Caco-2 (cell line): ENCODE results near the gene AQP12A. TPM values are rescaled to one million over a fixed set of nuclear protein-coding genes. Genes with fewer than 3 reads are reported as not detected.
A peak's percentile ranks its signal among the peaks of the same experiment; 100 is the strongest.

Experiments
- BruUV-seq: library from RNA; stranded (reverse); fragments of 400-500 nt; replicated peaks from 2 replicates; lab custom pipeline; 2021; lab: Mats Ljungman, UMichigan
- CTCF ChIA-PET: fragments of 300-600 bp; sonication (Branson Sonifier 250); formaldehyde crosslinking; loops from one replicate; lab custom pipeline; 2022; ENCODE audit warnings: antibody characterized with exemption; lab: Charles Lee
- POLR2A ChIA-PET: fragments of 300-600 bp; sonication (Branson Sonifier 250); formaldehyde crosslinking; loops from one replicate; lab custom pipeline; 2022; ENCODE audit warnings: antibody characterized with exemption; lab: Charles Lee
- DNase-seq, 2 experiments: peaks; one replicate each; pipeline versions ENCODE4 v3.0.0 to v3.0.0-alpha.2; 2020 to 2022
- H3K27me3 ChIP-seq: replicated peaks from 2 replicates; pipeline ENCODE4 v1.6.0; 2011; ENCODE audit warnings: low read length; ENCODE audit not compliant: control insufficient read depth, insufficient read depth
- H3K36me3 ChIP-seq: 2 replicates; pipeline ENCODE4 v1.5.1; 2011; ENCODE audit warnings: low read length; ENCODE audit not compliant: control insufficient read depth, insufficient read depth
- H3K4me1 ChIP-seq: fragments of 250-450 bp; sonication (Bioruptor Pico); 2 replicates; pipeline ENCODE4 v1.5.1; 2020; ENCODE audit warnings: mild to moderate bottlenecking
- H3K4me3 ChIP-seq: 2 replicates; pipeline ENCODE4 v1.5.1; 2011; ENCODE audit warnings: low read depth, mild to moderate bottlenecking, control low read depth, low read length
- H3K9me3 ChIP-seq: fragments of 250-450 bp; sonication (Bioruptor Pico); 2 replicates; pipeline ENCODE4 v1.5.1; 2020; ENCODE audit warnings: mild to moderate bottlenecking, moderate library complexity
- H3K27ac Mint-ChIP-seq: one replicate; pipeline ENCODE4 v1.8.0; 2022; ENCODE audit warnings: mixed read lengths; ENCODE audit not compliant: unreplicated experiment
- H3K27me3 Mint-ChIP-seq: one replicate; pipeline ENCODE4 v1.8.0; 2022; ENCODE audit warnings: mixed read lengths; ENCODE audit not compliant: insufficient read depth, unreplicated experiment
- H3K36me3 Mint-ChIP-seq: one replicate; pipeline ENCODE4 v1.8.0; 2022; ENCODE audit warnings: mild to moderate bottlenecking, mixed read lengths; ENCODE audit not compliant: insufficient read depth, unreplicated experiment
- H3K4me1 Mint-ChIP-seq: one replicate; pipeline ENCODE4 v1.8.0; 2022; ENCODE audit warnings: low read depth, mixed read lengths; ENCODE audit not compliant: unreplicated experiment
- H3K4me3 Mint-ChIP-seq: one replicate; pipeline ENCODE4 v1.8.0; 2022; ENCODE audit warnings: mild to moderate bottlenecking, moderate library complexity, mixed read lengths; ENCODE audit not compliant: unreplicated experiment
- H3K9me3 Mint-ChIP-seq: one replicate; pipeline ENCODE4 v1.8.0; 2022; ENCODE audit warnings: mixed read lengths; ENCODE audit not compliant: unreplicated experiment
- CTCF ChIP-seq, 2 experiments: fragments of 200-600 bp in 1 of 2; IDR thresholded peaks; 1 replicate in 1 of 2; 2 replicates in 1 of 2; pipeline versions ENCODE4 v1.5.1 to v1.8.0; 2011 to 2022; ENCODE audit warnings: antibody characterized with exemption in 1 of 2, control low read depth in 1 of 2, inconsistent platforms in 1 of 2, low read depth in 1 of 2, low read length in 1 of 2, mild to moderate bottlenecking in 1 of 2, moderate library complexity in 1 of 2; ENCODE audit not compliant: insufficient read depth in 1 of 2, severe bottlenecking in 1 of 2, unreplicated experiment in 1 of 2
- intact Hi-C: fragments of 100-400 bp; cut with micrococcal nuclease; formaldehyde crosslinking; loops from one replicate; pipeline ENCODE4 v1.10.0; 2022; ENCODE audit not compliant: unreplicated experiment
- total RNA-seq: library from RNA; stranded (reverse); gene quantifications from 2 replicates; pipeline ENCODE4 v1.2.3, GENCODE V29; 2022

The AQP12A gene
- total RNA-seq, 1 experiment from 2014 or later, result not detected

- intact Hi-C loops, result no loop called here
- Histone ChIP-seq H3K9me3 (no peaks in the 10 kb centered on the region), H3K27me3 (no peaks in the 10 kb centered on the region), H3K4me3 (no peak overlapping the region), H3K4me1 (no peaks in the 10 kb centered on the region), H3K36me3 (no peaks in the 10 kb centered on the region)
- BruUV-seq, result no TSS peak
- H3K9me3 Mint-ChIP-seq, result no peaks in the 10 kb centered on the region
- no peak for TF ChIP-seq CTCF (IDR thresholded peaks at IDR 0.05; ENCODE audit: insufficient read depth in 1 of 2, low read depth in 1 of 2, low read length in 1 of 2, severe bottlenecking in 1 of 2, unreplicated experiment in 1 of 2)
- H3K4me1 Mint-ChIP-seq, result no peaks in the 10 kb centered on the region
- H3K27me3 Mint-ChIP-seq, result peaks cover 3% of the 10 kb centered on the region
- no peaks in the 10 kb centered on the region for H3K36me3 Mint-ChIP-seq
- ChIA-PET POLR2A (no interaction called here), CTCF (interaction anchor here (0.8 to 1.3 kb wide), 2 partner anchors 8 to 125 kb away, joined by 3 to 5 read pairs; no protein-coding TSS in a partner anchor)
- peak in 1 of 2 experiments; percentile 16 for DNase-seq
- no peak overlapping the region for H3K27ac Mint-ChIP-seq
- H3K4me3 Mint-ChIP-seq, result no peak overlapping the region
Measured at GRCh38 chr2:240714747-240715725, 23.4 kb downstream of the AQP12A start.

GRCh38 chr2:240716130-240716798, 24.6 kb downstream of the AQP12A start:
- intact Hi-C loops, result no loop called here
- Histone ChIP-seq H3K36me3 (no peaks in the 10 kb centered on the region), H3K4me3 (no peak overlapping the region), H3K9me3 (no peaks in the 10 kb centered on the region), H3K27me3 (no peaks in the 10 kb centered on the region), H3K4me1 (no peaks in the 10 kb centered on the region)
- POLR2A ChIA-PET, result no interaction called here
- Mint-ChIP-seq H3K9me3 (no peaks in the 10 kb centered on the region), H3K4me1 (no peaks in the 10 kb centered on the region), H3K36me3 (no peaks in the 10 kb centered on the region), H3K27ac (no peak overlapping the region), H3K4me3 (no peak overlapping the region), H3K27me3 (peaks cover 3% of the 10 kb centered on the region)
- CTCF ChIA-PET, result interaction anchor here (0.5 kb wide), 1 partner anchor 362 kb away, joined by 3 read pairs; no protein-coding TSS in a partner anchor
- no peak for TF ChIP-seq CTCF (IDR thresholded peaks at IDR 0.05; ENCODE audit: insufficient read depth in 1 of 2, low read depth in 1 of 2, low read length in 1 of 2, severe bottlenecking in 1 of 2, unreplicated experiment in 1 of 2)
- BruUV-seq, result no TSS peak
- DNase-seq, result no peak

- POLR2A ChIA-PET, result no interaction called here
- H3K9me3 Mint-ChIP-seq, result no peaks in the 10 kb centered on the region
Measured at GRCh38 chr2:240717181-240717641, 25.5 kb downstream of the AQP12A start.

More at GRCh38 chr2:240717181-240717641, 25.5 kb downstream of the AQP12A start:
- Histone ChIP-seq H3K9me3 (no peaks in the 10 kb centered on the region), H3K36me3 (no peaks in the 10 kb centered on the region), H3K27me3 (no peaks in the 10 kb centered on the region), H3K4me1 (no peaks in the 10 kb centered on the region), H3K4me3 (no peak overlapping the region)
- no peak for DNase-seq
- BruUV-seq, result no TSS peak
- CTCF ChIA-PET, result interaction anchor here (0.5 kb wide), 1 partner anchor 361 kb away, joined by 3 read pairs; no protein-coding TSS in a partner anchor
- Mint-ChIP-seq H3K4me3 (no peak overlapping the region), H3K27me3 (peaks cover 3% of the 10 kb centered on the region), H3K27ac (no peak overlapping the region), H3K4me1 (no peaks in the 10 kb centered on the region), H3K36me3 (no peaks in the 10 kb centered on the region)
- intact Hi-C loops, result no loop called here
- no peak for TF ChIP-seq CTCF (IDR thresholded peaks at IDR 0.05; ENCODE audit: insufficient read depth in 1 of 2, low read depth in 1 of 2, low read length in 1 of 2, severe bottlenecking in 1 of 2, unreplicated experiment in 1 of 2)
